B cell (primary cell): ENCODE data around the gene TBXAS1.

Source experiments
- CTCF ChIP-seq: fragments of 200-600 bp; IDR thresholded peaks from one replicate; pipeline ENCODE4 v1.8.0; 2022; ENCODE audit warnings: antibody characterized with exemption, mild to moderate bottlenecking
- EZH2 ChIP-seq: IDR thresholded peaks from 2 replicates; pipeline ENCODE4 v1.6.1; 2012; ENCODE audit warnings: borderline replicate concordance, low read depth, mild to moderate bottlenecking, moderate library complexity, low read length; ENCODE audit not compliant: insufficient read depth, poor library complexity, severe bottlenecking

GRCh38 chr7:139852482-139852845 lies 23.4 kb downstream of the TBXAS1 start:
- TF ChIP-seq CTCF: no peak
- no peak for TF ChIP-seq EZH2
